HG02798 (cell line): ENCODE data around the gene APOL6.

Experiments used
- ATAC-seq: cut with Tn5 transposase; IDR thresholded peaks from one replicate; pipeline ENCODE4 v1.9.1; 2021; ENCODE audit warnings: mild to moderate bottlenecking; ENCODE audit not compliant: unreplicated experiment, poor library complexity

The APOL6 gene

DNA sequence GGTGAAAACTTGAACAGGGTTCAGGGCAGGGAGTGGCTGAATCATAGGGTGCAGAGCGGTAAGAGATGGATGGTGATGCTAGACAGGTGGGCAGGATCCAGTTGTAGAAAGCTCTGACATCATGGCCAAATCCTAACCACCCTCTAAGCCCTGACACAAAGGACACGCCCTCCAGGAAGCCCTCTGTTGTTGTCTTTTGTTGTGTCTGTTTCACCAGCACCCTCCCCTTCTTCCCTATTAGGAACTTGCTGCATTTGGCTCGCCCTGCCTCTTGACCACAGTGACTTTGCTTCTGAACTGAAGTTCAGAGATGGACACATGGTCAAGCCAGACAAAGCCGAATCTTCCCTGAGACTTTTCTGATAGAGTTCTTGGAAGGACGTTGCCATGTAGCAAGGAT lies 14.2 kb upstream of the APOL6 start:
- ATAC-seq, result no peak

DNA sequence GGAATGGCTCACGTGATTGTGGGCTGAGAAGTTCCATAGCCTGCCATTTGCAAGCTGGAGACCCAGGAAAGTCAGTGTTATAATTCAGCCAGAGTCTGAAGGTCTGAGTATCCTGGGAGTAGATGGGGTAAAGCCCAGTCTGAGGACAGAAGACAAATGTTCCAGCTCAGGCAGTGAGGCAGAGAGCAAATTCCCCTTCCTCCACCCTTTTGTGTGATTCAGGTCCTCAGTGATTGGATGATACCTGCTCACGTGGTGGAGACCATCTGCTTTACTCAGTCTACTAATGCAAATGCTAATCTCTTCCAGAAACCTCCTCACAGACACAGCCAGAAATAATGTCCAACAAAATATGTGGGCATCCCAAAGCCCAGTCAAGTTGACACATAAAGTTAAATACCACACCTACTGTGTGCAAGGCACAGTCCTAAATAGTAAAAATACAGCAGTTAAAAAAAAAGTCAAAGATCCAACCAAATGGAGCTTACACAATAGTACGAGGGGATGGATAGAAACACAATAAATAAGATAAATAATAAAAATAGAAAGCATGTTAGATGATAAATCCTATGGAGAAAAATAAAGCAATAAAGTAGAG lies 13.2 kb upstream of the APOL6 start:
- no peak for ATAC-seq

DNA sequence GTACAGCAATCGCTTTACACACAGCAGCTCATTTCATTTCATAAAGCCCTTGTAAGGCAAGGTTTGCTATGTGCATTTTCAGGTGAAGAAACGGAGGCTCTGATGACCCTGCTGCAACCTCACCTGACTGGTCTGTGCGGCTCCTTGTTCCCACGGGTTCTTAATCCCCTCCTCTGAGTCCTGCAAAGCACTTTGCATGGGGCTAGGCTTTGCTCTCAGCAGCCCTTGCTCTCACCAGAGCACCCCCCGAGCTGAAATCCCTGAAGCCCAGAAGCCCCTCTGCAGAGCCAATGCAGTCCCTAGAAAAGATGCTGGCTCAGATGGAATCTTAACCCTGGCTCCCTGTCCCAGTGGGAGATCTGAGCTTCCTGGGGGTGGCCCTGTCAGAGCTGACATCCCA lies 11.0 kb upstream of the APOL6 start:
- ATAC-seq, result no peak

DNA sequence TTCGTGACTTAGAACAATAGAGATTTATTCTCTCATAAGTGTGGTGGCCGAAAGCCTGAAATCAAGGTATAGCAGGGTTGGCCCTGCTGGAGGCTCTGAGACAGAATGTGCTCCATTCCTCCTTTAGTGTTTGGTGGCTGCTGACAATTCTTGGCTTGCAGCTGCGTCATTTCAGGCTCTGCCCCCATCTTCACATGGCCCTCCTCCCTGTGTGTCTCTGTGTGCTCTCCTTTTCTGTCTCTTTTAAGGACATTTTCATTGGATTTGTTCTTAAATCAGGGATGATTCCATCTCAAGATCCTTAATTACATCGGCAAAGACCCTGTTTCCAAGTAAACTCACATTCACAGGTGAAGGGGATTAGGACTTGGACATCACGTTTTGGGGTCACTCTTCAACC lies 10.2 kb upstream of the APOL6 start:
- ATAC-seq, result no peak

DNA sequence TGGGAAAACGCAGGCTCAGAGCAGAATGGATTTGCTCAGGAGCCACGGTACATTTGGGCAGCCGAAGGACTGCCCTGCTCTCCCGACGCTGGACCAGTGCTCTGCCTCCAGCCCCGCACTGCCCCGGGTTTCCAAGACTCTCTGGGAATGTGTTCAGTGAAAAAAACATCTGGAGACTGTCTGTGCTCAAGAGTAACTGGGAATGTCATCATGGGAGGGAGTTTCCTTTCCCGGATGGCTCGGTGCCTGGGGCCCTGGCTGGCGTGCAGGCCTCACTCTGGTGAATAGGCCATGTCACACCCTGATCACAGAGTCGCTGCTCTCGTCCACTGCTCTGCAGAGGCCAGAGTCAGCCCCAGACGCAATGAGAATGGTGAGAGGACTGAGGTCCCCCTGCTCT lies 9.8 kb upstream of the APOL6 start:
- no peak for ATAC-seq

DNA sequence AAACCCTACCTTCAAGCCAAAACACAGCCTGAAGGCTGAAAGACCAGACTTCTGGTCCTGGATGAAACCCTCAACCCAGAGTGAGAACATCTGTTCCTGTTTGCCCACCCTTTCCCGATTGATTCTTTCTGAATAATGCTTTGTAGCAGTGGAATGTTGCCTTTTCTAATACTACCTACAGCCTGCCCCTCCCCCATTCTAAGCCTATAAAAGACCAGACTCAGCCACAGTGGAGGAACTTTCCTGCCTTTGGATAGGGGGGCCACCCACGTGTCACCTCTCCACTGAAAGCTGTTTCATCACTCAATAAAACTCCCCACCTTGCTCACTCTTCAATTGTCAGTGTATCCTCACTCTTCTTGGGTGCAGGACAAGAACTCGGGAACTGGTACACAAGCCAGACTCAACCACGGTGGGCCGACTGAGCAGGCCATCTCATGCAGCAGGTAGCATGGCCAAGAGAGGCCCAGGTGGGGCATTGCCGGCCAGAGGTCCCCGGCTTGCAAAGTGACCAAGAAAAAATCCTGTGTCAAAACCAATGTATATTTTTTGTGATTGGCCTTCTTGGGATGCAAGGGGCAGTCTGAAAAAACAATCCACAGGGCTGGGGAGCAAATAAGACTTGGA lies 6.6 kb upstream of the APOL6 start:
- ATAC-seq, result no peak

DNA sequence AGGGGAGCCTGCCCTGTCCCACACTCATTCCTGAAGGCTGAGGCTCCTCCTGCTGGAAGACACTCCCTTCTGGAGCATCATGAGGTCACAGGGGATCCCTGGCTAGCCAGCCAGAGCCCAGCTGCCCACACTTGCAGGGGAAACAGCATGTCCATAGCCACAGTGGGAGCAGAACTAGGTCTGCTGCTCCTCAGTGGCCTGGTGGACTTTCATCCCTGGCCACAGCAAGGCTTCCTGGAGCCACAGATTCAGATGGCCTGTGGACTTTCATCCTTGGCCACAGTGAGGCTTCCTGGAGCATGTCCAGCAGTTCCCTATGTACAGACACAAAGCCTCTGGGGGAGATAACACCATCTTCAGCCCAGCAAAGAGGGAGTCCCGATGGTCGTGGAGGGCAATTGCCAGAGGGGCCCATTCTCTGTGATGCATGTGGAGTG lies 5.9 kb upstream of the APOL6 start:
- no peak for ATAC-seq

DNA sequence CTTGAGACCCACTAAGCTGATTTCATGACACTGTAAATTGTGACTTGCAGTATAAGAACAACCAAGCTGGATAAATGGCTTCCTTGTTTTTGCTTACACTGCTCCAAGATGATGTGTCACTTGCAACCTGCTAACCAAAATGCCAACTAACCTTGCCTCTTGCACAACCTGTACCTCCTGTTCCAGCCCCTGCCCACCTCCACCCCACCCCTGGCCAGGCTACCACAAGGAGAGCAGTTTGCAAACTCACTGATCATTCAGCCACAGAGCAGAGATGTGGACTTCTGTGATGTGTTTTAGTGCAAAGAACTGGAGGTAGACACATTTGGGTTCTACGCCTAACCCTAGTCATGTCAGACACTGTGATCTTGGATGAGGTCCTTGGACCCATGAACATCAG lies 4.3 kb upstream of the APOL6 start:
- ATAC-seq, result no peak

DNA sequence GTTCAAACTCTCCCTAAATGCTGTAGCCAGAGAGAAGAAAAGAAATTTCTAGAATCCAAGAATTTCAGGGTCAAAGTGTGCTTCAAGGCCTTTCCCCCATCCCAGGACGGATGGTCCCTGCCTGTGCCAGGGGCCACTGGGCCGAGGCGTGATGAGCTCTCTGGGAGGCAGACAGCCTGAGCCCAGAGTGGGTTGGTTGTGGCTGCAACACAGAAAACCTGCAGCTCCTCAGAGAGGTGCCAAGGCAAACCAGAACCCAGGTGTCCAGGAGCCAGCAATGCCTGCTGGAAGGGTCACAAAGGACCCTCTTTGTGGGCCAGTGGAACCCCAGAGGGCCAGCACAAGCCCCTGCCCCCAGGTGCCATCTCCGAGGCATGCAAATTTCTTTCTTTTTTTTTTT lies 2.6 kb upstream of the APOL6 start:
- no peak for ATAC-seq

DNA sequence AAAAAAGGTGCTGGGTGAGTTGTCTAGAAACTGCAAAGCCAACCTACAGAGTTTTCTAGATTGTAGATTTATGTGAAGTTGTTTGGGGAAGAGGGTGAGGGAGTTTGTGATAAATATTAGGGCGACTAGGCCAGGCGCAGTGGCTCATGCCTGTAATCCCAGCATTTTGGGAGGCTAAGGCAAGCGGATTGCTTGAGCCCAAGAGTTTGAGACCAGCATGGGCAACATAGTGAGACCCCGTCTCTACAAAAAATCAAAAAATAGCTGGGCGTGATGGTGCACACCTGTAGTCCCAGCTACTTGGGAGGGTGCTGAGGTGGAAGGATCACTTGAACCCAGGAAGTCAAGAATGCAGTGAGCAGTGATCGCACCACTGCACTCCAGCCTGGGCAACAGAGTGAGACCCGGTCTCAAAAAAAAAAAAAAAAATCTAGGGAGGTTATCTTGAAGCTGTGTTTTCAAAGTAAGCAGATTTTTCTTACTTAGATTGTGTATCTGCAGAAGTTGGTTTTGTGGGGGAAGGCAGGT lies 844 bp downstream of the APOL6 start:
- no peak for ATAC-seq

DNA sequence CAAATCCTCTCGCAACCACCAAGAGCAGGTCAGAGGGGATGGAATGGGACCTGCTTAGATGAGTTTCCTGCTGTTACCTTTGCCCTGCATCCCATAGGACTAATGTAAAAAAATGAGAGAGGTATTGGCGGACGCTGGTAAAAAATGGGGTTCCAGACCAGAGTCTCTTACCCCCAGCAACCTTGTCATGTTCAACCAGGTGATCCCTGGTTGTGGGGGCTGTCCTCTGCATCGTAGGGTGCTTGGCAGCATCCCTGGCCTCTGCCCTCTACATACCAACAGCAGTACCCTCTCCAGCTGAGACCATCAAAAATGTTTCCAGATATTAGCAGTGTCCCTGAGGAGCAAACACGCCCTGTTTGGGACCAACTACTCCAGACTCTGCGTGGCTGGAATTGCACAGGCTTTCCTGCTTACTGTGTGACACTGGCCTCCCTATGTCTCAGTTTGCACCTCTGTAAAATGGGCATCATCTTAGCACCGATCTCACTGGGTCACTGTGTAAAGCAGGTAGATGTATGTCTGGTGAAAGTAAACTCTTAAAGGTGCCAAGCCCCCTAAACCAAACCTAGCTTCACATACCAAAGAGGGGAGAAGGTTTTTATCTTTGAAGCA lies 1.5 kb downstream of the APOL6 start:
- ATAC-seq, result no peak

DNA sequence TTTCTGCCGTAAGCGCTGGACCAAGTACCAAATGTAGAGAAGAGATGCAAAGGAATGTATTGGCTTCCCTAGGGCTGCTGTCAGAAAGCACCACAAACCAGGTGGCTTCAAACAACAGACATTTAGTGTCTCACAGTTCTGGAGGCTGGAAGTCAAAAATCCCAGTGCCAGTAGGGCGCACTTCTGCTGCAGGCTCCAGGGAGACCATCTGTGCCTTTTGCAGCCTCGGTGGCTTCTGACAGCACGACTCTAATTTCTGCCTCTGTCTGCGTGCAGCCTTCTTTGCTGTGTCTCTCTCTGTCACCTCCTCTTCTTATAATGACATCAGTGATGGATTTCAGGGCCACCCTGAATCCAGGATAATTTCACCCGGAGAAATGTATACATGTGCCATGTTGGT lies 2.8 kb downstream of the APOL6 start:
- ATAC-seq, result no peak

DNA sequence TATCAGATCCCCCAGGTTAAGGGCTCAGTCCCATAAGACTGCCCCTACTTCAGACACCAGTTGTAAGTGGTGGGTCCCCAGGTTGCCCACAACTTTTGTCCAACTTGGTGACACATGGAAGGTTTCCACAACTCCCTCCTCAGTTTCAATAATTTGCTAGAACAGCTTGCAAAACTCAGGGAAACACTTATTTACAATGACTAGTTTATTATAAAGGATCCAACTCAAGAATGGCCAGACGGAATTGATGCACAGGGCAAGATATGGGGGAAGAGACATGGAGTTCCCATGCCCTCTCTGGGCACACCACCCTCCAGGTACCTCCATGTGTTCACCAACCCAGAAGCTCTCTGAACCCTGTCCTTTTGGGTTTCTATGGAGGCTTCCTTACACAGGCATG lies 5.6 kb downstream of the APOL6 start:
- no peak for ATAC-seq

DNA sequence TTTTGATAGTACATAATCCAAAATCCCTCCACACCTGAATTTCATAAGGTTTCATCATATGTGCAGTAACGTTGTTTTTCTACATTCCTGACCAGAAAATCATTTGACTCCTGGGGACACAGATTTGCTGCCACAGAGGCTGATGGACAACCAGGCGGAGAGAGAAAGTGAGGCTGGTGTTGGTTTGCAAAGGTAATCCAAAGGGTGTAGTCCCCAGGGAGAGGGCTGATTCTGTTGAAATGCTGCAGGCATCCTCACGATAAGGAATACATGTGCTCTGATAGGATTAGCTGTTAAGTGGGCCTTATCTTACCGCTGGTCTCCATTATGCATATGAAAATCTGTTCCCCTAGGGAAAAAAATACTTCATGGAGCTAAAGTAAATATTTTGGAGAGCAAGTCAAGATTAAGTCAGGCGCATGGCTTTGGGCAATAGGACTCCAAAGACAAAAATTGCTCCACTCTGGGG lies 8.1 kb downstream of the APOL6 start:
- ATAC-seq, result no peak

DNA sequence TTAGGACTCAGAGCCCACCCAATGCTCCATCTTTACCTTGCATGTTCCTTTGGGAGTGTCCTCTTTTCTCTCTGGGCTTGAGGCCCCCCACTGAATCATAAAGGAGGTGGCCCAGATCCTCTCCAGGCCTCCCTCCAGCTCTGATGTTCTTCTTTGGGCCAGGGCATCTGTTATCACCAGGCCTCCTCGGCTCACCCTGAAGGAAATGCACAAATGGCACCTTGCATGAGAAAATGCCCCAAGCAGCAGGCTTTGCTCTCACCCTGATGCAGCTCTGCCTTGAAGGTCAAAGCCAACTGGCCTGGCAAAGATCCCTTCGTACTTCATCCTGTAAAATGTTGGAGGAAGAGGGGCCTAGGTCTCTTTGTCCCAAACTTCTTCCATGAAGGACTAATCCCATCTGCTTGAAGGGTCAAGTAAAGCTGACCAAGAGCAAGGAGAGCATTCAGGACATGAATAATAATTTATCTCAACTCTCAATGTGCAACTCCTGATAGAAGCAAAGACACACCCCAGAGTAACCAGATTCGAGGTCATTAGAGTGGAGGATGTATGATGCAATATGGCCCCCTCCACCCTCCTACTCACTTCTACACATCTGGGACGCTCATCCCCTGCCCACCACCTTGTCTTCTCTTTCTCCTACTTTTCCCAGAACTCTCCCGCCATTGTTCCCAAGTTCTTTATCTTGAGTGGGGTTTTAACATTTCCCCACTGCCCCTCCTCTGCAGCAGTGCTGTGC lies 9.5 kb downstream of the APOL6 start:
- ATAC-seq, result no peak

DNA sequence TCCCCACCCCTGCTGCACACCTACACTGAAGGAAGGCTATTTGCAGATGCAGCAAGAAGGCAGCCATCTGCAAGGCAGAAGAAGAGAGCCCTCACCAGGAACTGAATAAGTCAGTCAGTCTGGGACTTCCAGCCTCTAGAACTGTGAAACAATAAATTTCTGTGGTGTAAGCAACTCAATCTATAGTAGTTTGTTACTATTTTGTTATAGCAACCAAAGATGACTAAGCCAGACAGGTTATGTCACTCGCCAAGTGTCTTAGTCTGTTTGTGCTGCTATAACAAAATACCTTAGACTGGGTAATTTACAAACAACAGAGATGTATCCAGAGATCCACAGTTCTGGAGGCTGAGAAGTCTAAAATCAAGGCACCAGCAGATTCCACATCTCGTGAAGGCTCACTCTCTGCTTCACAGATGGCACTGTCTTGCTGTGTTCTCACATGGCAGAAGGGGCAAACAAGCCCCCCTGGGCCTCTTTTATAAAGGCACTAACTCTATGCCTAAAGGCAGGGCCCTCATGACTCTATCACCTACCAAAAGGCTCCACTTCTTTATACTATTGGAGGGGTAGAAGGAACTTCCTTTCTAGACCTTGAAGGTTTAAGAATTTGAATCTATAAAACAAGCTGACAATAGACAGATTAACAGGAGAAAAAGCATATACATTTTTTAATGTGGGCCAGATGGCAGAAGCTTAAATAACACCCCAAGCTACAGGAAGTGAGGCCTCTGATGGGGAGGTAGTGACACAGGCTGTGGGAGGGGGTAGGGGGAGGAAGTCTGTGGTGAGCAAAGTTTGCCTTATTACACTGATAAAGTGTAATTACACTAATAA lies 12.3 kb downstream of the APOL6 start:
- no peak for ATAC-seq

DNA sequence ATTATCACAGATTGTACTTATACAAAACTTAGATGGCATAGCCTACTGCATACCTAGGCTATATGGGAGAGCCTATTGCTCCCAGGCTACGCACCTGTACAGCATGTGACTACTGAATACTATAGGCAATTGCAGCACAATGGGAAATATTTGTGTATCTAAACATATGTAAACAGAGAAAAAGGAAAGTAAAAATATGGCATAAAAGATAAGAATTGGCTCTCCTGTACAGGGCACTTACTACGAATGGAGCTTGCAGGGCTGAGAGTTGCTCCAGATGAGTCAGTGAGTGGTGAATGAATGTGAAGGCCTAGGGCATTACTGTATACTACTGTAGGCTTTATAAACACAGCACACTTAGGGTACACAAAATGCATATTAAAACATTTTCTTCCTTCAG lies 13.2 kb downstream of the APOL6 start:
- ATAC-seq, result no peak

DNA sequence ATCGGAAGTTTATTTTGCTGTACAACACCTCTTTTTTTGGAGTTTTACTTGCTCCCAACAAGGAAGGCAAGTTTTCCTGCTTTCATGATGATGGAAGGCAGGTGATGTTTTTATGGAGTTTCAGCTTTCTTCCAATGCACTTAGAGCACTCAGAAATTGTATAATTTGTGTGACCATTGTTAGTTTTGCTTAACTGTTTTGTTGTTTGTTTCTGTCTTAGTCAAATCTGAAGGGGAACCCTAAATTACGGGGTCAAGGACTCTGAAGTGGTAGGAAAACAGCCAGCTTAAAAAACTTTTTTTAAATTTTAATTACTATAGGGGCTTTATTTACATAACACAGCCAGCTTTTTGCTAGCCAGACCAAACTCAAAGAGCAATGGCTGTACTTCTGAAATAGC lies 14.7 kb downstream of the APOL6 start:
- ATAC-seq, result no peak

DNA sequence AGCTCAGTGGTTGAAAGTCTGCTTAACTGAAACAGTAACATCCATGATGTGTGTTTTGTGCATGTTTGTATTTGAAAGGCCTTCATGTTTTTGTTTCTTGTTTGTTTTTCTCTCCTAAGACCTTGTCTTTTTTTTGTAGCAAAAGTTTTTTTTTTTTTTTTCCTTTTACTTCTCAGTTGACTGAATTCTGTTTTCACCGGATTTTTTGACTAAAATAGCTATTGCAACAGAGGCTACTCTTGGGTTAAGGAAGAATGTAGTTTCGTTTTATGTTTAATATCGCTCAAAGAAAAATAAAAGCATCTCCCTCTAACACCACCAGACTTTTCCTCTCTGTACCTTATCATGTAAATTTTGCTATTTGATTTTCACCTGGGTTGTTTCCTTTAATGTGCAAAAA lies 15.1 kb downstream of the APOL6 start:
- no peak for ATAC-seq

DNA sequence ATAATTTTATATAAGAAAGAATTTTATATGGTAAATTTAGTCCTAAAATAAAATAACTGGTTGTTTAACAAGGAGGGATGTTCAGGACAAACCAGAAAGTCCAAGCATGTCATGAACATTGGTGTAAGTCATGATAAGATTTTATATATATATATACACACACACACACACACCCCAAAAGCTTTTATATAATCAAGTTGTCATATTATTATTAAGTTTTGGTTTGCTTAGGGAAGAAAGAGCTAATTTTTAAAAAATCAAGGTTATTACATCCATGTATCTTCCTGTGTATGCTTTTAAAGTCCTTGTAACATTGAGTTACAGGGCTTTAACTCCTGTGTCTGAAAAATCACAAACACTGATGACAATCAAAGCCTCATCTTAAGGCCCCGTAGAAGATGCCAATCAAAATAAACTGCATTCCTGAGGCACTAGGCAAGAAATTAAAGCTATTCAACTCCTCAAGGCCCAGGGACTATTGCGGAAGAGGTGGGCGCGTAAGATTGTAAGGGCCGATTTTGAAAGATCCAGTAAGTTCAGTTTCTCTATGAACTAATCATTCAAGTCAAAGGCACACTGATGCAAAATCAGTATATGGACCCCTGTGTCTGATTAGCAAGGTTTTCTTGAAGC lies 16.8 kb downstream of the APOL6 start:
- no peak for ATAC-seq
